Activated CD4-positive, alpha-beta T cell treated with anti-CD3 and anti-CD28 coated beads, Interleukin-2, amount 50 U/mL, for 1 hour (primary cell): ENCODE results near the gene TOMM40.

Experiments used
- DNase-seq: peaks from one replicate; pipeline ENCODE4 v3.0.0-alpha.2; 2020

Gene TOMM40

GRCh38 chr19:44931541-44931940, 40.5 kb downstream of the TOMM40 start:
- DNase-seq = no peak

- DNase-seq = no peak
Measured at GRCh38 chr19:44939668-44940067, 48.6 kb downstream of the TOMM40 start.

DNA sequence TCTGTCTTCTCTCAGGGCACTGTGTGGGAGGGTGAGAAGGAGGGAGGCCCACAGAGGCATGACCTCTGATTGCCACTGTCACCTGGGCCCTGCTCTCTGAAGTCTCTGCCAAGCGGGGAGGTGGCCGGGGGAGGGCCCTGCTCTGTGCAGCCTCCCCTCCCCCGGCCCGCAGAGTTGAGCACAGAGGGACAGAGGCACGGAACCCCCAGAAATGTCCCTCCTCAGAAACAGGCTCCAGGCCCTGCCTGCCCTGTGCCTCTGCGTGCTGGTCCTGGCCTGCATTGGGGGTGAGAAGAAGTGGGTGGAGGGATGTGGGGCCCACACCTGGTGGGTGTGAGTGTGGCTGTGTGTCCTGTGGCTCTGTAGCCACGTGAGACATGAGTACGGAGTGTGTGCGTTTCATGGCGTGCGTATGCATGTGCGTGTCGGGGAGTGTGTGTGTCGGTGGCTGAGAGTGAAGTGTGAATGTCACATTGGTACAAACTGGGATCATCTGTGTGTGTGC, 51.1 kb downstream of the TOMM40 start, which contains the start of gene APOC4:
TSS of gene APOC4 (plus strand) at position 171 of the 505 bp plus-strand sequence. CDS start at position 212, 41 bp downstream.
- no peak for DNase-seq

DNA sequence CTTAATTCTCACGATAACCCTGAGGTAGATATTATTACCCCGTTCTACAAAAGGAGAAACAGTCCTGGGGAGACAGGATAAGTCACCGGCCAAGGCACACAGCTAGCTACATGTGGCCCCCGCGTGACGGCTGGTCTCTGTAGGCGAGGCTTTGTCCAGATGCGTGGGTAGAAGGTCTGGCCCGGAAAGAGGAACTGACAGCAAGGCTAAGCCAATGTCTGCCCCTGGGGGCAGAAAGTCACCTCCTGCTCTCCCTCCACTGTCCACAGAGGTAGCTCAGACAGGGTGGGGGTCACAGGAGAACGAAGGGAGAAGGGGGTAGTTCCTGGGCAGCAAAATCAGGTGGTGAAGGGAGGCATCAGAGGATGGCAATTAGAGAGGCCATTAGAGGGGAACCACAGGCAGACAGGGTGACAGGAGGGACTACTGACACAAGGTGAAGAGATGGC, 52.8 kb downstream of the TOMM40 start:
- no peak for DNase-seq

- DNase-seq = no peak
Measured at GRCh38 chr19:44947041-44947581, 56.1 kb downstream of the TOMM40 start.

DNA sequence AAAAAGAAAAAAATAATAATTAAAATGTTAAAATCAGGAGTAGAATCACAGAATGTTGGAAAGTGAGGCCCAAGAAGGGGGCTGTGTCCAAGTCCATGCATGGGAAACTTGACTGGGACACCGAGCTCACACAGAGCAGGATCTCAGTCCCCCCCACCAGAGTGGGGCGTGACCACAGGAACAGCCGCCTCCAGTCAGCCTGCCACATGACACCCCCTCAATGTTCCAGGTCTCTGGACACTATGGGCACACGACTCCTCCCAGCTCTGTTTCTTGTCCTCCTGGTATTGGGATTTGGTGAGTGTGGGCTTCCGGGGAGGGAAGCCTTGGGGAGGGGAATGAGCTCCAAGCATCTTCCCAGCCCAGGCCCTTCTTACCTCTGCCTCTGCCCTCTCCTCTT, 57.2 kb downstream of the TOMM40 start:
- no peak for DNase-seq

- DNase-seq = no peak
Measured at GRCh38 chr19:44948763-44949374, 57.8 kb downstream of the TOMM40 start.

- no peak for DNase-seq
Measured at GRCh38 chr19:44949550-44949949, 58.5 kb downstream of the TOMM40 start.

- peak; percentile 52 for DNase-seq
Measured at GRCh38 chr19:44951179-44952159, 60.4 kb downstream of the TOMM40 start.
